ENCODE results near the gene LGALS16. TPM values are rescaled to one million over a fixed set of nuclear protein-coding genes. Genes with fewer than 3 reads are reported as not detected.
"Not testable (repeated sequence)": the region's sequence is repeated elsewhere in the genome, so short reads cannot be mapped to it uniquely, and the experiment has no call there.

The LGALS16 gene
- total and polyA plus RNA-seq, 9 donors, result not detected

GRCh38 chr19:39617745-39618144, 38.0 kb upstream of the LGALS16 start:
- H3K4me3 ChIP-seq, result no peak overlapping the region
- no peaks in the 10 kb centered on the region for H3K4me1 ChIP-seq (ENCODE audit: insufficient read depth)
- no peak for TF ChIP-seq EP300 (IDR thresholded peaks at IDR 0.05)
- no peak for TF ChIP-seq POLR2A (IDR thresholded peaks at IDR 0.05)
- TF ChIP-seq, protein P1, sequence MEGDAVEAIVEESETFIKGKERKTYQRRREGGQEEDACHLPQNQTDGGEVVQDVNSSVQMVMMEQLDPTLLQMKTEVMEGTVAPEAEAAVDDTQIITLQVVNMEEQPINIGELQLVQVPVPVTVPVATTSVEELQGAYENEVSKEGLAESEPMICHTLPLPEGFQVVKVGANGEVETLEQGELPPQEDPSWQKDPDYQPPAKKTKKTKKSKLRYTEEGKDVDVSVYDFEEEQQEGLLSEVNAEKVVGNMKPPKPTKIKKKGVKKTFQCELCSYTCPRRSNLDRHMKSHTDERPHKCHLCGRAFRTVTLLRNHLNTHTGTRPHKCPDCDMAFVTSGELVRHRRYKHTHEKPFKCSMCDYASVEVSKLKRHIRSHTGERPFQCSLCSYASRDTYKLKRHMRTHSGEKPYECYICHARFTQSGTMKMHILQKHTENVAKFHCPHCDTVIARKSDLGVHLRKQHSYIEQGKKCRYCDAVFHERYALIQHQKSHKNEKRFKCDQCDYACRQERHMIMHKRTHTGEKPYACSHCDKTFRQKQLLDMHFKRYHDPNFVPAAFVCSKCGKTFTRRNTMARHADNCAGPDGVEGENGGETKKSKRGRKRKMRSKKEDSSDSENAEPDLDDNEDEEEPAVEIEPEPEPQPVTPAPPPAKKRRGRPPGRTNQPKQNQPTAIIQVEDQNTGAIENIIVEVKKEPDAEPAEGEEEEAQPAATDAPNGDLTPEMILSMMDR (IDR thresholded peaks at IDR 0.05), result no peak
- H3K27me3 ChIP-seq, result no peaks in the 10 kb centered on the region
- no peak overlapping the region for H3K27ac ChIP-seq
- no peak for DNase-seq
- 44 to 50% (median 50%) methylated on average over 1 of the region's 1 CpG for WGBS, 3 donors
- H3K9me3 ChIP-seq, result peaks cover 0 to 3% of the 10 kb centered on the region in 2 donors
- intact Hi-C loops (cut with DNase I), result no loop called here
- H3K36me3 ChIP-seq, result no peaks in the 10 kb centered on the region

GRCh38 chr19:39623946-39624345, 31.8 kb upstream of the LGALS16 start:
- Histone ChIP-seq H3K27ac (no peak overlapping the region), H3K36me3 (no peaks in the 10 kb centered on the region), H3K4me3 (no peak overlapping the region), H3K4me1 (ENCODE audit: insufficient read depth) (no peaks in the 10 kb centered on the region), H3K9me3 (no peaks in the 10 kb centered on the region), H3K27me3 (no peaks in the 10 kb centered on the region)
- intact Hi-C loops (cut with DNase I), result no loop called here
- 30 to 34% (median 31%) methylated on average over 5 of the region's 5 CpGs for WGBS, 3 donors
- no peak for DNase-seq
- TF ChIP-seq POLR2A (IDR thresholded peaks at IDR 0.05) (no peak), EP300 (IDR thresholded peaks at IDR 0.05) (no peak)
- TF ChIP-seq, protein P1 (IDR thresholded peaks at IDR 0.05), result no peak

DNA sequence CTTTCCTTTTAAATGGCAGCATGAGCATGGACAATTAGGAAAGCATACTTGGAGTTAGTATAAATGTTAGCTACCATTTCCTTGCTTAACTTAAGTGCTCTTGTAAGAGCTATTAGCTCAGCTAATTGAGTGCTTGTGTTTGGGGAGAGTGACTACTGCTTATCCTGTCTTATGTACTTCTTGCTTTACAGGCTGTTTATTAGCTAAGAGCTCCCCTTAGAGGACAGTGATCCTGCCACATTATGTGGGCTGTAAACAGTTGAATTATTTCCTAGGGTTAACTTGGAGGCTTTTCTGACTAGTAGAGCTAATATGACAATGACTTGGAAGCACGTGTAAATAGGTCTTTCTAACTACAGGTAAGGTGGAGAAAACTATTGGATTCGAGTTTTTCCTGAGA, 28.1 kb upstream of the LGALS16 start:
- DNase-seq; H3K9me3 ChIP-seq; H3K27me3 ChIP-seq; H3K36me3 ChIP-seq; H3K4me1 ChIP-seq (ENCODE audit: insufficient read depth); H3K27ac ChIP-seq; H3K4me3 ChIP-seq; intact Hi-C loops (cut with DNase I): not testable (repeated sequence)
- 49 to 62% (median 50%) methylated on average over 2 of the region's 2 CpGs for WGBS, 3 donors

- whole genome bisulfite sequencing, 3 donors, result 67 to 76% (median 71%) methylated on average over 4 of the region's 4 CpGs
- no peak overlapping the region for H3K4me3 ChIP-seq
- H3K36me3 ChIP-seq, result no peaks in the 10 kb centered on the region
- intact Hi-C loops (cut with DNase I), result no loop called here
- DNase-seq, result no peak
- TF ChIP-seq EP300 (IDR thresholded peaks at IDR 0.05) (no peak), POLR2A (IDR thresholded peaks at IDR 0.05) (no peak)
- TF ChIP-seq, protein P1 (IDR thresholded peaks at IDR 0.05), result no peak
- H3K9me3 ChIP-seq, result no peaks in the 10 kb centered on the region
- no peak overlapping the region for H3K27ac ChIP-seq
- no peaks in the 10 kb centered on the region for H3K4me1 ChIP-seq (ENCODE audit: insufficient read depth)
- no peaks in the 10 kb centered on the region for H3K27me3 ChIP-seq
Observed at GRCh38 chr19:39631178-39631577, 24.5 kb upstream of the LGALS16 start.

DNA sequence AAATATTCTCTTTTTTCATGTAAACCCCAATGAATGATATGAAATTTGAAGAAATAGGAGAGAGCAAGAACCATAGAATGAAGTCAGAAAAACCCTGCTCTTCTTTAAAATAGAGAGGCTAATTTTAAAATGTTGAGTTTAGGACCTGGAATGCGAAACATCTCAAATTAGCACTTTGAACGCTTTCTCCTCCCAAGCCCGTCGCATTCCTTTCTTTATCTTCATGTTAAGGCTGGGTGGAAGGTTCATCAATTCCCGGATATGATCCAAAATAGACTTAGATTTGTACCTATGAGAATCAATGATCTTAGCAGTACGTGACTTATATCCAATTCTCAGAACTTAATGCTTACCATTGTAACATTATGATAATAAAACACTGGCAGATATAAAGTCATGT, 24.1 kb upstream of the LGALS16 start:
- no peaks in the 10 kb centered on the region for H3K4me1 ChIP-seq (ENCODE audit: insufficient read depth)
- DNase-seq, result no peak
- 40 to 45% (median 42%) methylated on average over 6 of the region's 6 CpGs for WGBS, 3 donors
- H3K9me3 ChIP-seq, result no peaks in the 10 kb centered on the region
- no peak overlapping the region for H3K4me3 ChIP-seq
- H3K27me3 ChIP-seq, result no peaks in the 10 kb centered on the region
- H3K36me3 ChIP-seq, result no peaks in the 10 kb centered on the region
- TF ChIP-seq, protein P1 (IDR thresholded peaks at IDR 0.05), result no peak
- intact Hi-C loops (cut with DNase I), result no loop called here
- H3K27ac ChIP-seq, result no peak overlapping the region

Measured in ovary (tissue), 9 donors.